NCI-H128 (cell line): ENCODE measurements around the gene CSNK1A1.
"Not testable (repeated sequence)": the region's sequence is repeated elsewhere in the genome, so short reads cannot be mapped to it uniquely, and the experiment has no call there.

Experiments used
- DNase-seq: peaks from one replicate; lab custom pipeline; 2025; ENCODE audit not compliant: unreplicated experiment; lab: John Stamatoyannopoulos, UW

The CSNK1A1 gene

DNA sequence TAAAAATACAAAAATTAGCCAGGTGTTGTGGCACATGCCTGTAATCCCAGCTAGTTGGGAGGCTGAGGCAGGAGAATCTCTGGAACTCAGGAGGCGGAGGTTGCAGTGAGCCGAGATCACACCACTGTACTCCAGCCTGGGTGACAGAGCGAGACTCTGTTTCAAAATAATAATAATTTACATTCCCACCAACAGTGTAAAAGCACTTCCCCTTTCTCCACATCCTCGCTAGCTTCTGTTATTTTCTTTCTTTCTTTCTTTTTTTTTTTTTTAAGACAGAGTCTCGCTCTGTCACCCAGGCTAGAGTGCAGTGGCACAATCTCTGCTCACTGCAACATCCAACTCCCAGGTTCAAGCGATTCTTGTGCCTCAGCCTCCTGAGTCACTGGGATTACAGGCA is 89.3 kb downstream of the CSNK1A1 start:
- not testable (repeated sequence) for DNase-seq

DNA sequence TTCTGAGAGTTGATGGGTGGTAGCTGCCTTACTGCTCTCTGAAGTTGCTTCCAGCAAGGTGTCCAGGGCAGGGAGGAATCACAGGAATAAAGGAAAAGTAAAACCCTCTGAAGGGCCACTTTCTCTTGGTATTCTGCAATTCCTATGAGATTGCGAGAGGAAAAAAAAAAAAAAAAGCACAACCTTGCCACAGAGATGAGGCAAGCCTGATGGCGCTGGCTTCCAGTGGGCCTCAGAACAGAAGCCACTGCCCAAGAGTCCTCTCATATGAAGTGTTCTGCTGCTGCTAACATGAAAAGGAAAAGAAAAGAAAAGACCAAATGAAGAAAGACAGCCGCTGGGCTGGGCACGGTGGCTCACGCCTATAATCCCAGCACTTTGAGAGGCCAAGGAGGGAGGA is 91.3 kb downstream of the CSNK1A1 start:
- DNase-seq = no peak

GRCh38 chr5:149457393-149457763 is 93.9 kb downstream of the CSNK1A1 start:
- no peak for DNase-seq

DNA sequence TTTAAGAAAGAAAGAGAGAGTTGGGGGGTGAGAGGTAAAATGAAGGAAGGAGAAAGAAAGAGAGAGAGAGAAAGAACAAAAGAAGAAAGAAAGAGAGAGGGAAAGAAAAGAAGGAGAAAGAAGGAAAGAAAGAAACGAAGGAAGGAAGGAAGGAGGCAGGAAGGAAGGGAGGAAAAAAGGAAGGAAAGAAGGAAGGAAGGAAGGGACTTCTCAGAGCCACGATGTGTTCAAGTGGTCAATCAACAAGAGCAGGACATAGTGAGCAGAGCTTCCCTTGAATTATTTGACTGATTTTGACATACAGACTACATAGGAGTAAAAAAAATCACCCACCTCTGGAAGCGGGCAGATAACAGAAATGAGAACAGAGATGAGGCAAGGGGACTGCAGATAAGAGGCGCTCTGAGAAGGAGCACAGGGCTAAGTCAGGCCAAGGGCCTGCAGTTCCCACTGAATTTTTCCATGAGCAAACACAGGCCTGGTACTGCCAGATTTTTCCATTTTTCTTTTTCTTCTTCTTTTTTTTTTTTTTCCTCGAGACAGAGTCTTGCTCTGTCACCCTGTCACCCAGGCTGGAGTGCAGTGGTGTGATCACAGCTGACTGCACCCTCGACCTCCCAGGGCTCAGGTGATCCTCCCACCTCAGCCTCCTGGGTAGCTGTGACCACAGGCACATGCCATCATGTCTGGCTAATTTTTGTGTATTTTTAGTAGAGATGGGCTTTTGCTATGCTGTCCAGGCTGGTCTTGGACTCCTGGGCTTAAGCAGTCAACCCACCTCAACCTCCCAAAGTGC is 94.4 kb downstream of the CSNK1A1 start:
- no peak for DNase-seq

- no peak for DNase-seq
These were observed 95.3 kb downstream of the CSNK1A1 start for GRCh38 chr5:149455889-149456409.

DNA sequence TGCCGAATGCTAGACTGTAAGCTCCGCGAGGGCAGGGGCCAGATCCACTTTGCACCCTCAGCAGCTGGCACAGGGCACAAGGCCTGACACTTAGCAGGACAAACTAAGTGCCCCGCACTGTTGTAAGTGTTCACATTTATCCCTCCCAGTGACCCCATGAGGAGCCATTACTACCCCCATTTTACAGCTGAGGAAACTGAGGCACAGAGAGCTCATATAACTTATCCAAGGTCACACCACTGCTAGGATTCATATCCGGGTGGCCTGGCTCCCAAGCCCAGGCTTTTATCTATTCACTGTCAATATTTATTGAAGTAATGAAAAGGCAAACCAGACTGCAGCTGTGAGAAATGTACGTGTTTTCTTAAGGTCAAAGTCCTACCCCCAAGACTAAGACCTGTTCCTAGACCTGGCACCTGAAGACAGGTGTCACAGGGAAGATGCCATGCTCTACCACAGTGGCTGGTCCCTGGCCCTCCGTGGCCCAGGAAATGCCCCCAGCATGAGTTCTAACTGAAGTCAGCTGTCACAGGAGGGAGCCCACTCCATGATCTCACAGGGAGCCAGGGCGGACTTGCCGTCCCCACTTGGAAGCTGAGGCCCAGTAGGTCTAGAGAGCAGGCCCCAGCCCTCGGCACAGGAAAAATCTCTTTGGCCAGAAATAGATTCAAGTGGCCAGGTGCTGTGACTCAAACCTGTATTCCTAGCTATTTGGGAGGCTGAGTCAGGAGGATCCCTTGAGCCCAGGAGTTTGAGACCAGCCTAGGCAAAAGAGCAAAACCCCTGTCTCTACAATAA is 97.4 kb downstream of the CSNK1A1 start:
- no peak for DNase-seq

DNA sequence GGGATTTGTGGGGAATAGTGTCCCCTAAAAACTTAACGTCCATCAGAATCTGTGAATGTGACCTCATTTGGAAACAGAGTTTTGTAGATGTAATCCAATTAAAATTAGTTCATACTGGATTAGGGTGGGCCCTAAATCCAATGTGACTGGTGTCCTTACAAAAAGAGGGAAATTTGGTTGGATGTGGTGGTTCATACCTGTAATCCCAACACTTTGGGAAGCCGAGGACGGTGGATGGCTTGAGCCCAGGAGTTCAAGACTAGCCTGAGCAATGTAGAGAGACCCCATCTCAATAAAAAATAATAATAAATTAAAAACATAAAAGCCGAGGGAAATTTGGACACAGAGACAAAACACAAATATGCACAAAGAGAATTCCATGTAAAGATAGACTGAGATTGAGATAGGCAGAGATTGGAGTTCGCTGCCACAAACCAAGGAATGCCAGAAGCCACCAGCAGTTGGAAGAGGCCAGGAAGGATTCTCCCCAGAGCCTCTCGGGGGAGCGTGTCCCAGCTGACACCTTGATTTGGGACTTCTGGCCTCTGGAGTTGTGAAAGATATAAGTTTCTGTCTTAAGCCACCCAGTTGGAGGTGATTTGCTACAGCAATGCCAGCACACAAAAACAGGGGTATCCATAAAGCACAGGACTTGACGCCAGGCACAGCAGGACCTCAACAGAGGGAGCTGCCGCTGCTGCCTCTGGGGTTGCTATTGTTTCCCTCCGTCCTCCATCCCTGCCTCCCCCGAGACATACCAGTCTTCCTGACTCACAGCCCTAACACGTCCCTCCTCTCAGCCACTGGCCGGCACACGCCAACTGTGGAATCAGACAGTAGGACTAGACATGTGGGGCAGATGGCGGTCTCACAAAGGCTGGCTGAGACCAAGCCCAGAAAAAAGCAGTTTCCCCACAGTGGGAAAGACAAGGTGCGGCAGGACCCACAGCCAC is 98.3 kb downstream of the CSNK1A1 start:
- DNase-seq = no peak

DNA sequence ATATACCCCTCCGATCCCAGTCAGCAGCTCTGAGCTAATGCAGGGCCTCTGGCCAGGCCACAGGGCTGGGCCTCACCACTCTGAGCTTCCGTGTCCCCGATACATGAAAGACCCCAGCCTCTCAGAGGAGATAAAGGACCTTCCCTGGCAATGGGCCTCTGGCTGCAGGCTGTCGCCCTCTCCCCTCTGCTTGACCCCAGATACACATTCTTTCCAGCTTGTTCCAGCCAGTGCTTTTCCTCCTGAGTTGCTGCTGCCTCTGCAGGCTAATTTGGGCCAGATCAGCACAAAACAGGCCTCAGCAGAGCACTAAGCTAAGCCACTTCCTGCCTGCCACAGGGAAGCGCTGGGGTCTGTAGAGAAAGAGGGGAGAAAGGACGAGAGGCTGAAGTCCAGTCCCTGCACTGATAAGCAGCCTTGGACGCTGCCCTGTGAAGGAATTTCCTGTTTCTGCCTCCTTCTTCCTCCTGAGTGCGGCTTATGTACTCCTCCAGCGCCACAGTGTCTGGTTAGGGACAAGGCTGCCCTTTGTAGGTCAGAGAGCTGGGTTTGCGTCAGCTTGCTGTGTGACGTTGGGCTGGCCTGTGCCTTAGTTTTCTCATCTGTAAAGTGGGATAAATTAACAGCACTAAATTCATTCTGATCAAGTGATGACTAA is 99.1 kb downstream of the CSNK1A1 start:
- no peak for DNase-seq

GRCh38 chr5:149450199-149450598 is 101.0 kb downstream of the CSNK1A1 start:
- DNase-seq = no peak

- DNase-seq = no peak
These were observed 102.2 kb downstream of the CSNK1A1 start for GRCh38 chr5:149448831-149449714.

GRCh38 chr5:149448431-149448830 is 102.8 kb downstream of the CSNK1A1 start:
- DNase-seq = no peak

DNA sequence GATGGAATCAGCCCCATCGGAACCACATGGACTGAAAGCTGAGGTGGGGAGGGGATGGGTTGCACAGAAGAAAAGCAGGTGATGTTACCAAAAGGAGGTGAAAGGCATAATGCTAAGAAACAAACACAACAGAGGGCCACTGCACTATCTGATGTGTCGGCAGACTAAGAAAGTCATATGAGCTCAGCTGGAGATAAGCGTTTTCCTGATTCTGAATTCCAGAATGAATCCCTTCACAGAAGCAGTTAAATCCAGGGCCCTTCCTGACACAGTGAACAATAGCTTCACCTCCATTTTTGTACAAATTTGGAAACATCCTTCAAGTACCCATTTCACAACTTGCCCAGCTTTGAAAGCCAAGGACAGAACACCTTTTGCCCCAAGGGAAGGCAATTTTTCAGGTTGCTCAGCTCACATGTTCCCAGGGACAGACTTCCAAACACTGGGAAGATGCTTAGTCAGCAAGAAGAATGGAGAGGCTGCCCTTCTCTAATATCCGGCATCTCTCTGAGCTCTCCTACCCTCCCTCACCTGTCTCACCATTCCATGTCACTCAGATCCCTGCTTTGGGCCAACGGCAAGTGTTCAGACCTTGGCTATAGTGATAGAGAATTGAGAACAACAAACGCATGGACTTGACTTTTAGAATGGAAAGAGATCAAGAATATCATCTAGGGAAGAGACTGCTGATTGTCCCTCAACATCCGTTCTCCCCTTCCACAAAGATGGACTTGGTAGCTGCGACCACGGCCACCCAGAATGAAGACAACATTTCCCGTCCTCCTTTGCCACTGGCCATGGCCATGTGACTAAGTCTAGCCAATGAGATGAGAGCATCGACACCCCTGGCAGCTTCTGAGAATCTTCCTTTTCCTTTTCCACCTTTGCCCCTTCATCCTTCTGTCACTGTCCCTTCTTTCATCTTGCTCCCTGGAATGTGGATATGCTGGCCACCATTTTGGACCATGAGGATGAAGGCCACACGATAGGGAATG is 103.6 kb downstream of the CSNK1A1 start:
- DNase-seq = no peak

- not testable (repeated sequence) for DNase-seq
These were observed 104.4 kb downstream of the CSNK1A1 start for GRCh38 chr5:149446794-149447193.

DNA sequence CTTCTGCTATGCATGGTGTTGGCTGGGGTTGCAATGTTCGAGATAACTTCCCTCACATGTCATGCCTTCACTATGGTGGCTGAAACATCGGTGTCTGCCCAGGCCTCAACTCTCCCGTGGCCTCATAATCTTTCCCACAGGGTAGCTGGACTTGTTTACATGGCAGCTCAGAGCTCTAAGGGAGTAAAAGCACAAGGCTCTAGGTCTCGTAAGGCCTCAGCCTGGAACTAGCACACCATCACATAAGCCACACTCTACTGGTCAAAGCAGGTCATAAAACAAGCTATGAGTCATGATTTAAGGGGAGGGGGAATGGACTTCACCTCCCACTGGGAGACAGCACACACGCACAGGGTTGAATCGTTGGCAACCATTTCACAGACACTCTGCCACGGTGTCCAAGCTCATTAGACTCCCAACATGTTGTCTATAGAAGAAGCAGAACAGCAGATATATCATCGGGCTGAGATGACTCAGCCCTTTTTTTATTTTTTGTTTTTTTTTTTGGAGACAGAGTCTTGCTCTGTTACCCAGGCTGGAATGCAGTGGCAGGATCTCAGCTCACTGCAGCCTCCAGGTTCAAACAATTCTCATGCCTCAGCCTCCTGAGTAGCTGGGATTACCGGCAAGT is 105.4 kb downstream of the CSNK1A1 start:
- no peak for DNase-seq

- DNase-seq = no peak
These were observed 105.9 kb downstream of the CSNK1A1 start for GRCh38 chr5:149445343-149445738.

DNA sequence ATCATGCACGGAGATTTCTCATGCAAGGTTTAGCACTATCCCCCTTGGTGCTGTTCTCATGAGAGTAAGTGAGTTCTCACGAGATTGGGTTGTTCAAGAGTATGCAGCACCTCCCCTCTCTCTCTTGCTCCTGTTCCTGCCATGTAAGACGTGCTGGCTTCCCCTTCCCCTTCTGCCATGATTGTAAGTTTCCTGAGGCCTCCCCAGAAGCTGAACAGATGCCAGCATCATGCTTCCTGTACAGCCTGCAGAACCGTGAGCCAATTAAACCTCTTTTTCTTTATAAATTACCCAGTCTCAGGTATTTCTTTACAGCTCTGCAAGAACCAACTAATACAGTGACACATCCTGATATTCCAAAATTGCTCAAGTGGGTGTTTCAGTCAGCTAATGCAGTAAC is 106.8 kb downstream of the CSNK1A1 start:
- DNase-seq = not testable (repeated sequence)

DNA sequence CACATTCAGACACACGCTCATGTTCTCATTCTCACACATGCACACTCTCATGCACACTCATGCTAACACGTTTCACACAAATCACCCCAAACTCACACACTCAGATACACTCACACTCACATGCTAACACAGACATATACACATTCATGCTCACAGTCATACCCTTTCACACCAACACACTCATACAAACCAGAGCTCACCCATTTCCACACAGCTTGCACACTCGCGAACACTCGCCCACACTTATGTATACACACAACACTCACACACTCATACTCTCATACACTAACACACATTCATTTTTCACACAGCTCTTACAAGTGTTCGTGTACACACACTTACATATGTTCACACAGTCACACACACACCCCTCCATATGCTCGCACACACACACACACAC is 108.0 kb downstream of the CSNK1A1 start:
- no peak for DNase-seq
